ENCODE results near the gene USP17L15.
"Not testable (repeated sequence)": the region's sequence is repeated elsewhere in the genome, so short reads cannot be mapped to it uniquely, and the experiment has no call there.

USP17L15 gene

DNA sequence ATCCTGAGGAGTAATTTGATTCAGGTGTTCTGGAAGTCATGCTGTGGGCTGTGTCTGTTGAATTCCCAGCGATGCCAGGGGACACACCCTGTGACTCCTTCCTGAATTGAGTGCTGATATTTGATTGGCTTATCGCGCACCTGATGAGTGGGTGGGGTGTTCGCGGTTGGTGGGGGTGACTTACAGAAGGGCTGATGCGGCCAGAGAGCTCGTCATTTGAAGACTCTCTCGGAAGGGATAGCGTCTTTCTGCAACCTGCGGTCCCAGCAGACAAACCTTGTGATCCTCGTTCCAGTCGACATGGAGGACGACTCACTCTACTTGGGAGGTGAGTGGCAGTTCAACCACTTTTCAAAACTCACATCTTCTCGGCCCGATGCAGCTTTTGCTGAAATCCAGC lies at the start of gene USP17L15:
USP17L15 (plus strand) TSS at position 301 of the 400 bp plus-strand sequence; CDS start at position 301, 0 bp downstream.
- DNase-seq, result not testable (repeated sequence)

DNA sequence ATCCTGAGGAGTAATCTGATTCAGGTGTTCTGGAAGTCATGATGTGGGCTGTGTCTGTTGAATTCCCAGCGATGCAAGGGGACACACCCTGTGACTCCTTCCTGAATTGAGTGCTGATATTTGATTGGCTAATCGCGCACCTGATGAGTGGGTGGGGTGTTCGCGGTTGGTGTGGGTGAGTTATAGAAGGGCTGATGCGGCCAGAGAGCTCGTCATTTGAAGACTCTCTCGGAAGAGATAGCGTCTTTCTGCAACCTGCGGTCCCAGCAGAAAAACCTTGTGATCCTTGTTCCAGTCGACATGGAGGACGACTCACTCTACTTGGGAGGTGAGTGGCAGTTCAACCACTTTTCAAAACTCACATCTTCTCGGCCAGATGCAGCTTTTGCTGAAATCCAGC lies 23.8 kb upstream of the USP17L15 start, which contains the start of gene USP17L10:
USP17L10 (plus strand) TSS at position 301 of the 400 bp plus-strand sequence; CDS start at position 301, 0 bp downstream.
- DNase-seq, result not testable (repeated sequence)

DNA sequence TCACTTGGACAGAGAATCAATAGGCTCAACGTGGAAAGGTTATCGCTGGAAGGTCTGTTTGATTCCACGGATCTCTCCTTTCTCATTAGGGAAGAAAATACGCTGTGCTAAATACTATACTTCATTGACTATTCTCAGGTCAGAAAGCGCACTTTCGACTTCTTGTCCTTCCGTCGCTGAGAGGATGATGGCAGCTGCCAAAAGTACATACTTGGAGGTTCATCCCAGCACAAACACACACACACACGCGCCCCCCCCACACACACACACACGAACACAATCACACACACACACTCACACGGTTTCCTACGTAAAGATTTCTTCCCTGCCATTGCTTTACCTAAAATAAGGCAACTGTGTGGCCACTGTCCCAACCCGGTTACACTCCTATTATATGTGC lies 19.5 kb upstream of the USP17L15 start:
- not testable (repeated sequence) for DNase-seq

DNA sequence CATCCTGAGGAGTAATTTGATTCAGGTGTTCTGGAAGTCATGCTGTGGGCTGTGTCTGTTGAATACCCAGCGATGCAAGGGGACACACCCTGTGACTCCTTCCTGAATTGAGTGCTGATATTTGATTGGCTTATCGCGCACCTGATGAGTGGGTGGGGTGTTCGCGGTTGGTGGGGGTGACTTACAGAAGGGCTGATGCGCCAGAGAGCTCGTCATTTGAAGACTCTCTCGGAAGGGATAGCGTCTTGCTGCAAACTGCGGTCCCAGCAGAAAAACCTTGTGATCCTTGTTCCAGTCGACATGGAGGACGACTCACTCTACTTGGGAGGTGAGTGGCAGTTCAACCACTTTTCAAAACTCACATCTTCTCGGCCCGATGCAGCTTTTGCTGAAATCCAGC lies 19.1 kb upstream of the USP17L15 start, which contains the start of gene USP17L11:
USP17L11 (plus strand) TSS at position 301 of the 400 bp plus-strand sequence; CDS start at position 301, 0 bp downstream.
- not testable (repeated sequence) for DNase-seq

- not testable (repeated sequence) for DNase-seq
These were observed 14.3 kb upstream of the USP17L15 start, which contains the start of gene USP17L12 for GRCh38 chr4:9219852-9220251. TSS of gene USP17L12 (plus strand) at chr4:9220152. CDS start at chr4:9220152, 0 bp downstream.

DNA sequence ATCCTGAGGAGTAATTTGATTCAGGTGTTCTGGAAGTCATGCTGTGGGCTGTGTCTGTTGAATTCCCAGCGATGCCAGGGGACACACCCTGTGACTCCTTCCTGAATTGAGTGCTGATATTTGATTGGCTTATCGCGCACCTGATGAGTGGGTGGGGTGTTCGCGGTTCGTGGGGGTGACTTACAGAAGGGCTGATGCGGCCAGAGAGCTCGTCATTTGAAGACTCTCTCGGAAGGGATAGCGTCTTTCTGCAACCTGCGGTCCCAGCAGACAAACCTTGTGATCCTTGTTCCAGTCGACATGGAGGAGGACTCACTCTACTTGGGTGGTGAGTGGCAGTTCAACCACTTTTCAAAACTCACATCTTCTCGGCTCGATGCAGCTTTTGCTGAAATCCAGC lies 9.6 kb upstream of the USP17L15 start, which contains the start of gene USP17L13:
USP17L13 (plus strand) TSS at position 301 of the 400 bp plus-strand sequence; CDS start at position 301, 0 bp downstream.
- not testable (repeated sequence) for DNase-seq

GRCh38 chr4:9230249-9230648 lies 3.9 kb upstream of the USP17L15 start:
- not testable (repeated sequence) for DNase-seq

- DNase-seq, result not testable (repeated sequence)
These were observed 4.3 kb downstream of the USP17L15 start for GRCh38 chr4:9238461-9238860.

- DNase-seq, result not testable (repeated sequence)
These were observed 9.4 kb downstream of the USP17L15 start, which contains the start of gene USP17L17 for GRCh38 chr4:9243579-9243978. TSS of gene USP17L17 (plus strand) at chr4:9243879. CDS start at chr4:9243879, 0 bp downstream.

DNA sequence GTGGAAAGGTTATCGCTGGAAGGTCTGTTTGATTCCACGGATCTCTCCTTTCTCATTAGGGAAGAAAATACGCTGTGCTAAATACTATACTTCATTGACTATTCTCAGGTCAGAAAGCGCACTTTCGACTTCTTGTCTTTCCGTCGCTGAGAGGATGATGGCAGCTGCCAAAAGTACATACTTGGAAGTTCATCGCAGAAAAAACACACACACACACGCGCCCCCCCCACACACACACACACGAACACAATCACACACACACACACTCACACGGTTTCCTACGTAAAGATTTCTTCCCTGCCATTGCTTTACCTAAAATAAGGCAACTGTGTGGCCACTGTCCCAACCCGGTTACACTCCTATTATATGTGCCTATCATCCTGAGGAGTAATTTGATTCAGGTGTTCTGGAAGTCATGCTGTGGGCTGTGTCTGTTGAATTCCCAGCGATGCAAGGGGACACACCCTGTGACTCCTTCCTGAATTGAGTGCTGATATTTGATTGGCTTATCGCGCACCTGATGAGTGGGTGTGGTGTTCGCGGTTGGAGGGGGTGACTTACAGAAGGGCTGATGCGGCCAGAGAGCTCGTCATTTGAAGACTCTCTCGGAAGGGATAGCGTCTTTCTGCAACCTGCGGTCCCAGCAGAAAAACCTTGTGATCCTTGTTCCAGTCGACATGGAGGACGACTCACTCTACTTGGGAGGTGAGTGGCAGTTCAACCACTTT lies 13.9 kb downstream of the USP17L15 start, which contains the start of gene USP17L18:
USP17L18 (plus strand) TSS at position 678 of the 728 bp plus-strand sequence; CDS start at position 678, 0 bp downstream.
- not testable (repeated sequence) for DNase-seq

- not testable (repeated sequence) for DNase-seq
These were observed 18.9 kb downstream of the USP17L15 start, which contains the start of gene USP17L19 for GRCh38 chr4:9253078-9253477. TSS of gene USP17L19 (plus strand) at chr4:9253378. CDS start at chr4:9253378, 0 bp downstream.

DNA sequence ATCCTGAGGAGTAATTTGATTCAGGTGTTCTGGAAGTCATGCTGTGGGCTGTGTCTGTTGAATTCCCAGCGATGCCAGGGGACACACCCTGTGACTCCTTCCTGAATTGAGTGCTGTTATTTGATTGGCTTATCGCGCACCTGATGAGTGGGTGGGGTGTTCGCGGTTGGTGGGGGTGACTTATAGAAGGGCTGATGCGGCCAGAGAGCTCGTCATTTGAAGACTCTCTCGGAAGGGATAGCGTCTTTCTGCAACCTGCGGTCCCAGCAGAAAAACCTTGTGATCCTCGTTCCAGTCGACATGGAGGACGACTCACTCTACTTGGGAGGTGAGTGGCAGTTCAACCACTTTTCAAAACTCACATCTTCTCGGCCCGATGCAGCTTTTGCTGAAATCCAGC lies 23.6 kb downstream of the USP17L15 start, which contains the start of gene USP17L20:
USP17L20 (plus strand) TSS at position 301 of the 400 bp plus-strand sequence; CDS start at position 301, 0 bp downstream.
- not testable (repeated sequence) for DNase-seq

DNA sequence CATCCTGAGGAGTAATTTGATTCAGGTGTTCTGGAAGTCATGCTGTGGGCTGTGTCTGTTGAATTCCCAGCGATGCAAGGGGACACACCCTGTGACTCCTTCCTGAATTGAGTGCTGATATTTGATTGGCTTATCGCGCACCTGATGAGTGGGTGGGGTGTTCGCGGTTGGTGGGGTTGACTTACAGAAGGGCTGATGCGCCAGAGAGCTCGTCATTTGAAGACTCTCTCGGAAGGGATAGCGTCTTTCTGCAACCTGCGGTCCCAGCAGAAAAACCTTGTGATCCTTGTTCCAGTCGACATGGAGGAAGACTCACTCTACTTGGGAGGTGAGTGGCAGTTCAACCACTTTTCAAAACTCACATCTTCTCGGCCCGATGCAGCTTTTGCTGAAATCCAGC lies 28.4 kb downstream of the USP17L15 start, which contains the start of gene USP17L21:
USP17L21 (plus strand) TSS at position 301 of the 400 bp plus-strand sequence; CDS start at position 301, 0 bp downstream.
- not testable (repeated sequence) for DNase-seq

DNA sequence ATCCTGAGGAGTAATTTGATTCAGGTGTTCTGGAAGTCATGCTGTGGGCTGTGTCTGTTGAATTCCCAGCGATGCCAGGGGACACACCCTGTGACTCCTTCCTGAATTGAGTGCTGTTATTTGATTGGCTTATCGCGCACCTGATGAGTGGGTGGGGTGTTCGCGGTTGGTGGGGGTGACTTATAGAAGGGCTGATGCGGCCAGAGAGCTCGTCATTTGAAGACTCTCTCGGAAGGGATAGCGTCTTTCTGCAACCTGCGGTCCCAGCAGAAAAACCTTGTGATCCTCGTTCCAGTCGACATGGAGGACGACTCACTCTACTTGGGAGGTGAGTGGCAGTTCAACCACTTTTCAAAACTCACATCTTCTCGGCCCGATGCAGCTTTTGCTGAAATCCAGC lies 33.1 kb downstream of the USP17L15 start, which contains the start of gene USP17L22:
USP17L22 (plus strand) TSS at position 301 of the 400 bp plus-strand sequence; CDS start at position 301, 0 bp downstream.
- DNase-seq, result not testable (repeated sequence)

GRCh38 chr4:9271719-9272118 lies 37.5 kb downstream of the USP17L15 start:
- DNase-seq, result not testable (repeated sequence)
